Epidermal melanocyte (primary cell): ENCODE results near the gene VAV2.

ENCODE experiments used
- DNase-seq: peaks from one replicate; pipeline ENCODE4 v3.0.0; 2011; ENCODE audit warnings: low spot score; ENCODE audit not compliant: insufficient read length

VAV2 gene

DNA sequence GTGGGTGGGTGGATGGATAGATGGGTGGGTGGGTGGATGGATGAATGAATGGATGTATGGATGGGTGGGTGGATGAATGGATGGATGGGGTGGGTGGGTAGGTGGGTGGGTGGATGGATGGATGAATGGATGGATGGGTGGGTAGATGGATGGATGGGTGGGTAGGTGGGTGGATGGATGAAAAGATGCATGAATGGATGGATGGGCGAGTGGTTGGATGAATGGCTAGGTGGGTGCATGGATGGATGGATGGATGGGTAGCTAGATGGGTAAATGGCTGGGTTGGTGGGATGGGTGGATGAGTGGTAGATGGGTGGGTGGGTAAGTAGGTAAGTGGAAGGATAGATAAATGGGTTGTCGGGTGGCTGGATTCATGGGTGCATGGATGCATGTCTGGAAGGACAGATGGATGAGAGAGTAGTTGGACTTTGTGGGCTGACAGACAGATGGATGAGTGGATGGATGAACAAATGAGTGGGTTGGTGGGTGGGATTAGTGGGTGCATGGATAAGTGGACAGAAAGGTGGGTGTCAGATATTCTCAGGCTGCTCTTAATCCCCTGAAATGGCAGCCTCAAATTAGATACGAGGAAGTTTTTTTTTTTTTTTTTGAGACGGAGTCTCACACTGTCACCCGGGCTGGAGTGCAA, 153.1 kb downstream of the VAV2 start:
- no peak for DNase-seq

DNA sequence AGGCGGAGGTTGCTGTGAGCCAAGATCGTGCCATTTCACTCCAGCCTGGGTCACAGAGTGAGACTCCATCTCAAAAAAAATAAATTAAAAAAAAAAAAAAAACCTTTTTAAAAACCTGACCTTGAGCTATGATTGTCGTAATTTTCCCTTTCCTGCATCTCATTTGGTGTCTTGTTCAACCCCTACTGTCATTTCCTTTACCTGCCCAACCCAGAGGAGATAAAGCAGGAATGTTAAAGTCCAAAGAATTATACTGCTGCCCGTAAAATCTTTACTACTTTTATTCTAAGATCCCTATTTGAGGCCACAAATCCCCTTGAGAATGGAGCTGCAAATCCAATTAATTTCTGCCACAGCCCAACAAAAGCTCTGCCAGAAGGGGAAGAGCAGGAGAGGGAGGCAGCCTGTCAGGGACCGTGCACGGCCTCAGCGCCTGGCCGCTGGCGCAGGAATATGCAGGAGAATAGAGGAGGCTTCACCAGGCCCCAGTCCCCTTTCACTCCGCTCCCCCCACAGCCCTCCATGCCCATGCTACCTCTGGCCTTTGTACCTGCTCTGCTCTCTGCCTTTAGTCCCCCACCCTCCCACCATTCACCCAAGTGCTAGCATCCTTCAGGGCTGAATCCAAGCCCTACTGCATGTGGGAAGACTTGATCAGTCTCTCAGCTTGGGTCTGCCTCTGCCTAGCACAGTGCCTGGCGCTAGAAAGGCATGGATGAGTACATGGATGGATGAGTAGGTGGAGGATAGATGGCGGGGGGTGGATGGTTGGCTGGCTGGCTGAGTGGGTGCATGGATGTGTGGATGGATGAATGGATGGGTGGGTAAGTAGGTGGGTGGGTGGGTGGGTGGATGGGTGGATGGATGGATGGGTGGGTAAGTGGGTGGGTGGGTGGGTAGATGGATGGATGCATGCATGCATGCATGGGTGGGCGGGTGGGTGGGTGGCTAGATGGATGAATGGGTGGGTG, 154.2 kb downstream of the VAV2 start:
- DNase-seq = no peak

DNA sequence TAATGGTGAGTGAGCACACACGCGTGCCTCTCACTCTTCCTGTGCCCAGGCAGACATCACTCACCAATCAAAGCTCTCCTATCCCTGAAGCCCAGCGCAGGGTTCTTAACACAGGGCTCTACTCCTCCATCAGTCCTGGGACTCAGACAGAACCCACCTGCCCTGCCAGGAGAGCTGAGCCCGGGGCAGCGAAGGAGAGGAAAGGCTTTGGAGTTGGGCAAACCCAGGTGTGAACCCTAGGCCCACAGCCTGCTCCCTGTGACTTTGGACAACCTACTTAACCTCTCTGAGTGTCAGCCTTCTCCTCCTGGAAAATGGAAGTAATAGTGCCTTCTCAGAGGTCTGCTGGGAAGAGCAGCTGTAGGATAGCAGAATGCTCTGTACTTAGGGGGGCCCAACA, 155.3 kb downstream of the VAV2 start:
- DNase-seq = no peak

DNA sequence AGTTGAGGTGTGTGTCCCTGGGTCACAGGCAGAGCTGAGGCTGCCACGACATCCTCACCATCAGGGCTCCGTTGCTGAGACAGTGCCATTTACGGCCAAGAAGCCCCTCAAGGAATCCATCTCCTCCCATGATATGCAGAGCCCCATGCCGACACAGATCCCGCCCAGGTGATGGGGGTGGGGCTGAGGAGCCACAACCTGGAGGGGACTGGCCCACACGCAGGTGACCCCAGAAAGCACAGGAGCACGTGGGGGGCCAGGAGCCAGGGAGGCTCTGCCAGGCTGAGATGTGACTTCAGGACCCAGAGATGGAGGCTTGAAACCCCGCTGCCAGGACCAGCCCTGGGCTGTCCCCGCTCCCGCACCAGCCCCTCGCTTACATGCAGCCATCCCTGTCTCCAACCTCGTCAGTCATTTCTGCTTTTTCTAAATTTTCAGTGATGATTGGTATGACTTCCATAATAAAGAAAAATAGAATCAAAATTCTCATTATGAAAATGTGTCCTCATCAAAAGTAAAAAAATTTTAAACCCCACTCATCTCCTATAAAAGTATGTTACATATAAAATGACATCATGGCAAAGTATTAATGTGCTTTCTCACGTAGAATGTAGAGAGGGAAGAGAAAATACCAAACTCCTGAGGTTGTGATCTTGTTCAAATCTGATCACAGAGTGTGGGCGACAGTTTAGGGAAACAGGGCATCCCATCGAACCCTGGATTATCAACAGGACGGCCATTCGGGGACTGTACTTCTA, 155.9 kb downstream of the VAV2 start:
- no peak for DNase-seq

DNA sequence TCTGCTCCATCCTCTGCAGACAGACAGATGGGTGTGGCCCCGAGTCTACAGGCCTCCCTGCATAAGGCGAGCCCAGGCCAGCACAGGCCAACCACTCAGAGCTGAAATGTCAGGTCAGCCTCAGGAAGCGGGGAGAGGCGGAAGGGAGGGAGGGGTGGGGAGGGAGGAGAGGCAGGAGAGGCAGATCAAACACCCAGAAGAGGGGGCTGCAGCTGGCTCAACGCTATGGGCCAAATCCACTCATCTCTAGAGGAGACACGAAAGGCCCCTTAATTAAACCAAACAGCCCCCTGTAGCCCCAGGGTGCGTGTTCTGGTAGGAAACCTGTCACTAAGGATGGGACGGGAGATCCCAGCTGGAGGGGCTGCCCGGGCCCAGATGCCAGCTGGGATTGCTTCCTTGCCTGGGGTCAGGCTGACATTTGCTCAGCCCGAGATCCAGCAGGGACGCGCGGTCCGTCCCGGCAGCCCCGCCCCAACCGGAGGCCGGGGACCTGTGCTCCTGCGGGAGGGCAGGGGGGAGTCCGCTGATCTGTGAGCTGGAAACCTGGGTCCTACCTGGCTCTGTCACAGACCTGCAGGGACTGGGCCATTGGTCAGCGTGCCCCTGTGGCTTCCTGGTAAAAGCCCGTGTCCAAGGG, 156.7 kb downstream of the VAV2 start:
- no peak for DNase-seq

GRCh38 chr9:133834080-133834976, 157.8 kb downstream of the VAV2 start:
- no peak for DNase-seq

- DNase-seq = no peak
Observed at GRCh38 chr9:133833388-133834025, 158.6 kb downstream of the VAV2 start.

DNA sequence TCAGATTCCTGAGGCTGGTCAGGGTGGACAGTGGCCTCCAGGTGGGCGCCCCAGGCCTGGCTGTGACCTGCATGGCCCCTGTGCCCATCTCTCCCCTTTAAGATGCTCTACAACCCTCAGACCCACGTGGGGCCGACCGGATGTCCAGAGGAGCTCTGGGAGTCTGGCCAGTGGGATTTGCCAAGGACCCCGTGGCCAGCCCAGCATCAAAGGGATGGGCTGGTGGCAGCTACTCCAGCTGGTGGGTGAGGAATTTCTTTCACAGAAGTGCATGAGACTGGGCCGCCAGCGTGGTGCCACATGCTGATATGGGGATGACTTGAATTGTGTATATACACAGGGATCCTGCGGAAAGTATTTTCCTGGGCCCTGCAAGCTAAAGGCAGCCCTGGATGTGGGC, 159.2 kb downstream of the VAV2 start:
- DNase-seq = no peak

DNA sequence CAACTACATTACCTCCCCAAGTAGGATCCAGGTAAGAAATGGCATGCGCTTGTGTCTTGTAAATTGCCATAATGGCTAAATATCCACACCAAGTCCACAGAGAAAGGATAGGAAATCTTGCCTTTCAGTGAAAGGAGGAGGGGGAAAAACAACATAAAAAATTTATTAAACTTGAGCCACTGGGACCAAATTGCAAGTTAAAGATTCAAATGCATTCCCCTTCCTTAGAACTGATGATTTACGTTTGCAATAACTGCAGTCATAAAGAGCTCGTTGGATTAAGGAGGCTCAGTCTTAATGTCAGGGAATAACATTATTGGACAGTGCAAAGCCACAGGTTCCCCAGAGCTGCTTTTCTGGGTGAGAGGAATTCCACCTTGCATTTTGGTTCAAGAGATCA, 161.4 kb downstream of the VAV2 start:
- no peak for DNase-seq

DNA sequence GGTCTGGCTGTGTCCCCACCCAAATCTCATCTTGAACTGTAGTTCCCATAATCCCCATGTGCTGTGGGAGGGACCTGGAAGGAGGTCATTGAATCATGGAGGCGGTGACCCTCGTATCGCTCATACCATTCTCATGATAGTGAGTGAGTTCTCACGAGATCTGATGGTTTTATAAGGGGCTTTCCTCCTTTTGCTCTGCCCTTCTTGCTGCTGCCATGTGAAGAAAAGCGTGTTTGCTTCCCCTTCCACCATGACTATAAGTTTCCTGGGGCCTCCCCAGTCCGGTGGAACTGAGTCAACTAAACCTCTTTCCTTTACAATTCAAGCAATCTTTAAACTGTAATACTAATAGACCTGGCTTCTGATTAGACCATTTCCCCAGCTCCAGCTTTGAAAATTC, 161.8 kb downstream of the VAV2 start:
- no peak for DNase-seq

- DNase-seq = no peak
Observed at GRCh38 chr9:133828338-133828997, 163.7 kb downstream of the VAV2 start.

GRCh38 chr9:133826289-133827085, 165.6 kb downstream of the VAV2 start:
- DNase-seq = no peak

GRCh38 chr9:133825555-133826218, 166.4 kb downstream of the VAV2 start:
- no peak for DNase-seq

DNA sequence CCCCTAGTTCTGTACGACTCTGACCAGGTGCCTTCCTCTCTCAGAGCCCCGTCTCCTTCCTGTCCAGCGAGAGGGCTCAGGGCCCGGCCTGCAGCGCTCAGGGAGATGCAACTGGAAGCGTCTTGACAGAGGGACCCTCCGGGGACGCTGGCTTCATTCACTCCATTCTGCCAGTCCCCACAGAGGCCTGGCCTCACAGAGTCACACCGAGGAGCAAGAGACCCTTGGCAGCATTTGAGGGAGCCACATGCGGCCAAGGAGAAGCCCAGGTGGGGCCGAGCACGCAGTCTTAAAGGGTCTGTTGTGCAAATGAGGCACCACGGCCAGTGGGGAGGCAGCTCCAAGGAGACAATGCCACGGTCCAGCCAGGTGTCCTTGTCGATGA, 167.3 kb downstream of the VAV2 start:
- DNase-seq = no peak

GRCh38 chr9:133824106-133824801, 167.9 kb downstream of the VAV2 start:
- no peak for DNase-seq

DNA sequence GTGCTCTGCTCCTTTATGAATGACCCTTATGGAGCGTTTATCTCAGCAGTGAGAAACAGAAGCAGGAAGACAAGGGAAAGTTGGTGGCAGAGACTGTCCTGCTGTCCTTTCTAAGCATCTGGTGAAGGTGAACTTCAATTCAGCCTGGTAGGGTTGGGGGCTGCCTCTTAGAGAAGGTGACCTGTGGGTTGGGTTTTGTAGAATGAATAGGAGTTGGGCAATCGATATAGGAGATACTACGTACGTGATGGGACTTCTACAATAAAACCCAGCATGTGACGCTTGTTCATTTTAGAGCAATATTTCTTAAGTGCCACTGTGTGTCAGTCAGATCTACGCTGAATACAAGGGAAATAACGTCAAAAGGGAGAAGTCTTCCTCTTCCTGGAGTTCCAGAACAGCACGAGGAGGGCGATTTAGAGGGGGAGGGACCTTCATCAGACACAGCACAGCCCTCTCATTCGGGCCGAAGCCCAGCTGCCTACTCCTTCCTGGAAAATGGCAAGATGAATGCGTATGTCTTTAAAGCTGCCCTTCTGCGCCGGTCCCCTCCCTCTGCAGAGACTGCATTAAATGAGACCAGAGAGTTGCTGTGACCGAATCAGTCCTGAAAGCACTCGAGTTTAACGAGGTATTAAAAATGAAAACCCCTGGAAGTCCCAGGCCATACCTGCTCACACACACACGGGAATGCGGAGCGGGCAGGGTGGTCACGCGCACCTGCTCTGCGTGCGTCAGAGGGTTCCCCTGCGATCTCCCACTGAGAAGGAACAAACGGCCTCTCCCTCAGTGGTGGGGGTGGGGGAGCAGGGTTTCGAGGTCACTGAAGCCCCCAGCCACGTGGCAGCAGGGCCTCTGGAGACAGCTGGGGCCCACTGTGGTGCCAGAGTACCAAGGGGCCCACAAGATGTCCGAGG, 168.7 kb downstream of the VAV2 start:
- no peak for DNase-seq
